GM19397 (cell line): ENCODE measurements around the gene ERICH3.

ENCODE experiments used
- ATAC-seq: cut with Tn5 transposase; IDR thresholded peaks from one replicate; pipeline ENCODE4 v1.9.1; 2021; ENCODE audit warnings: mild to moderate bottlenecking, moderate library complexity; ENCODE audit not compliant: unreplicated experiment

ERICH3 gene

DNA sequence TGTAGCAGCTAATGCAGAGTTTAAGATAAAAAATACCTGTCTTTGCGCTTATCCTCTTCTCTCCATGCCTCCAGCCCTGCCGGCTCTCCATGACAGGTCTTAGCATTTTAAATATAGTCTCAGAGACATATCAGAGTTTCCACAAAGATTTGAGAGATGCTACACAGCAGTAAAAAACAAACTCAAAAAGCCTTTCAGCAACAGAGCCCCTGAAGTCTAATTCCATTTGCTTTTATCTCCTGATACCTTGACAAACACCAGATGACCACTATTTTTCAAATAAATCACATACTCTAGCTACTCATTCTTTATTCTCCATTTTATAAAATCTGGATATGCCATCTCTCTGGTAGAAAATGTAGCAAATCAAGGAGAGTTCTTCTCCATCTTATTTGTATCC is 81.6 kb downstream of the ERICH3 start:
- no peak for ATAC-seq

DNA sequence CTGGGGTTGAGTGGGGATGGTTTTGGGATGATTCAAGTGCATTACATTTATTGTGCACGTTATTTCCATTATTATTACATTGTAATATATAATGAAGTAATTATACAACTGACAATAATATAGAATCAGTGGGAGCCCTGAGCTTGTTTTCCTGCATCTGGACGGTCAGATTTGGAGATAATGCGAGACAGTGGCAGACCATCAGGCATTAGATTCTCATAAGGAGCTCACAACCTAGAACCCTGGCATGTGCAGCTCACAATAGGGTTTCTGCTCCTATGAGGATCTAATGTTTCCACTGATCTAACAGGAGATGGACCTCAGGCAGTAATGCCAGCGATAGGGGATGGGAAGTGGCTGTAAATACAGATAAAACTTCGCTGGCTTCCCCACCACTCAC is 83.3 kb downstream of the ERICH3 start:
- no peak for ATAC-seq

DNA sequence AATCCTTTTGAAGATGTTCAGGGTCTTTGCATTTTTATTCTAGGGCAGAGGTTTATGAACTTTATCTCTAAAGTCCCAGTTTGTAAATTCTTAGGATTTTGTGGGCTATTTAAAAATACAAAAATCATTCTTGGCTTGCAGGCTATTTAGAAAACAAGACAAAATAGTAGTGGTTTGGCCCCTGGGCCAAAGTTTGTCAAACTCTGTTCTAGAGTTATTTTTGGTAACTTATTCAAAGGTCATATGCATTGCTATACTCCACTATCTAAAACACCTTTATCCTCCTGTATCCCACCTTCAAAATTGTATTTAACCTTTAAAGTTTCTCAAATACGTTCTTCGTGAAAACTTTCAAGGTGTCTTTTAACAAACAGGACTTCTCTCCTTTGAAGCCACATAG is 85.7 kb downstream of the ERICH3 start:
- no peak for ATAC-seq

DNA sequence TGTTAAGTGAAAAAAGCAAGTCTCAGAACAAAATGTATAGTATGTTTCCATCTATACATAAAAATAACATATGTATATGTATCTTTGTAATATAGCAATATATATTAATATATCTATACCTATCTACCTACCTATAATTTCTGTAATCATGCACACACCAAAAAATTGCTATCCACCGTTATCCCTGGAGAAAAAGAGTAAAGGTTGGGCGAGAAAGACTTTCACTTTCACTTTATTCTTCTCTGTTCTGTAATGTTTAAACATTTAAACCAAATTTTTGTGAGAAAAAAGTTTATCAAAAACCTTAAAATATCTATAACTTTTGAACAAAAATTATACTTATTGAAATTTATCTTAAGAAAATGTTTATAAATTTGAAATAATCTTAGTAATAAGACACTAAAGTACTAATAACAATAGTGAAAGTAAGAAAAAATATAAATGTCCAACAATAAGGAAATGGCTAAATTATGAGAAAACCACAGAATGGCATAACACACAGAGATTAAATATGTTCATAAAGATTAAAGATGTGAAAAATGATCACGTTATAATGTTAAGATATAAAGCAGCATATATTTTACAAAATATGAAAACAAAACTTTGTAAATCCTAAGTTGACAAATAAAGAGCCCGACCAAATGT is 87.2 kb downstream of the ERICH3 start:
- no peak for ATAC-seq

DNA sequence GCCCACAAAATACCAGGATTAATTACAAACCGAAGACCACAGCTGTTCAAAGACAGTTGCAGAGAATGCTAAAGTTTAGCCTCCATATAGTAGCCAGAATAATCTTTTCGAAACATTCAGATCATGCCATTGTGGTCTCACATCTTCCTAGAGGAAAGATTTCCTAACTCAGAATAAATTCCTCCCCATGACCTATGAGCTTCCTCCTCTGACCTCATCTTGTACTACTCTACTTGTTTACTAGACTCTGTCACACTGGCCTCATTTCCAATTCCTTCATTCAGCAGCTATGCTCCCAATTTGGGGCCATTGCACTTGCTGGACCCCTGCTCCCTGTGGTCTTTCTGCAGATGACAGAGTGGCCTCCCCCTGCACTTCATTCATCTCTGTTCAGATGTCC is 89.4 kb downstream of the ERICH3 start:
- ATAC-seq: no peak

DNA sequence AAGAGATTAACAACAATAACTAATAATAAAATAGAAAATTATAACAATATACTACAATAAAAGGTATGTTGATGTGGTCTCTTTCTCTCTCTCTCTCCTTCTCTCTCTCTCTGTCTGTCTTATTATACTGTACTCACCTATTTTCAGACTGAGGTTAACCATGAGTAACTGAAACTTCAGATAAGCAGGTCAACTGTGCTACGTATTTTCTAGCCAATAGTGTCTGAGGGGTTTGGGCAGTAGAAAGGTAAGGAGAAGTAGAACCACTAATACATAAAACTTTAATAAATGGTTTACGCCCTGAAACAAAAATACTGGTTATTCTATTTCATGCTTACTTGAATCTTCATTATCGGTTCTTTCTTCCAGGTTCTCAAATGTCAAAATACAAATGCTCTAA is 90.2 kb downstream of the ERICH3 start:
- no peak for ATAC-seq

DNA sequence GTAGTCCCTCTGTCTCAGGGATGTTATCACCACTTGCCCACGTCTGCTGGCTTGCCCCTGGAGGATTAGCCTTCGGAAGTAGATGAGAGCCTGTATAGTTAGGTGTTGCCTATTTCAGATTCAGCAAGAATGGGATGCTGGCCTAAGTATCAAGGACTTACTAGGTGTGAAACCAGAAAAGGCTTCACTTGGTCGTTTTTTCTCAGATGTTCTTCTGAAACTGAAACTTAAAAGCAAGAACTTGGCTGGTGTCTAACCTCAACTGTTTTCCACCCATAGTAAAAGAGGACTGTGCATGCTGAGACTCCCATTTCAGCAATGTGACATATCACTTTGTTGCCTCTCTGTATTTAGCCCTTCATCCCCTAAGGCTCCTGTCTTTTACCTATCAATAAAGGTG is 94.2 kb downstream of the ERICH3 start:
- peak; percentile 100 for ATAC-seq

DNA sequence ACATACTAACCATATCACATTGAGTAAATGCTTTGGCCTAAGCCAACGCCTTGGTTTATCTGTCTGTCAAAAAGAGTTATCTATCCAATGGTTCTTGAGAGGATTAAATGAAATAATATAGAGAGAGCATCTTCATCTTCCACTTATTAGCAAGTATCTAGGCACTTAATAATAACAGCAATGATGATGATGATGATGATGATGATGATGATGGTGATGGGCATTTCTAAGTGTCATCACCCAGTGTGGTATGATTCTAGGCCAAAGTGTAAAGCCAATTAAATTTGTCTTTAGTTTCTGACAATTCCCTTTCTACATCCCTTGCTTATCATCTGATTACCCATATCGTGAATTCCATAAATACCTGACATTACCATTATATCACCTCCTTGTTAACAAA is 95.5 kb downstream of the ERICH3 start:
- no peak for ATAC-seq

DNA sequence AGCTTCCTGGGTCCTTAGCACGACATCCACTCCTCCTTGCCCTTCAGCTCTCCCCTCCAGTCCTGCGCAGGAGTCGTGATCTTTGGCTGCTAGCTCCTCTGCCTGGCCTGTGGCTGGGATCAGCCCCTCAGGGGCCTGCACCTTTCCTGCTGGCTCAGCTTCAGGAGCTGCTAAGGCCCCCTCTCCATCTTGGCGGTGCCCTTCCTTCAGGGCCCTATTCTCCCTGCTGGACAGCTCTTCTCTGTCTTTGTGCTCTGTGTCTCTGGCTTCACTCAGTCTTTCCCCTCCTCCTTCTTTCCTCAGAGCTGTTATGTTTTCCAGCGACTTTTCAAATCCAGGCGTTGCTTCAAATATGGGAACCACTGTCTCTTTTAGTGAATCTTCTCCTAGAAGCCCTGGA is 101.7 kb downstream of the ERICH3 start:
- ATAC-seq: no peak

DNA sequence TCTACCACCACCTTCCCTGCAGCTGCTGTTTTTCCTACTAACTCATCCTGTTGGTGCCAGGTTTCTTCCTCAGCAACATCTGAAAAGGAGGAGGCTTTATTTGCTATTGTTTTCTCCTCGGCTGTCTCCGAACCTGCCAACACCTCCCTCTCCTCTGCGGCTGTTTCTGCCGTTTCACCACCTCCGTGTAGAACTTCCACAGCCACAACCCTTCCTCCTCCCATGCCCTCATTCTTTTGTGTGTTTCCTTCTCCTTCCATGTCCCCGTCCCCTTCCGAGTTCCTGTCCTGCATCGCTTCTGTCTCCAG is 102.1 kb downstream of the ERICH3 start:
- no peak for ATAC-seq

DNA sequence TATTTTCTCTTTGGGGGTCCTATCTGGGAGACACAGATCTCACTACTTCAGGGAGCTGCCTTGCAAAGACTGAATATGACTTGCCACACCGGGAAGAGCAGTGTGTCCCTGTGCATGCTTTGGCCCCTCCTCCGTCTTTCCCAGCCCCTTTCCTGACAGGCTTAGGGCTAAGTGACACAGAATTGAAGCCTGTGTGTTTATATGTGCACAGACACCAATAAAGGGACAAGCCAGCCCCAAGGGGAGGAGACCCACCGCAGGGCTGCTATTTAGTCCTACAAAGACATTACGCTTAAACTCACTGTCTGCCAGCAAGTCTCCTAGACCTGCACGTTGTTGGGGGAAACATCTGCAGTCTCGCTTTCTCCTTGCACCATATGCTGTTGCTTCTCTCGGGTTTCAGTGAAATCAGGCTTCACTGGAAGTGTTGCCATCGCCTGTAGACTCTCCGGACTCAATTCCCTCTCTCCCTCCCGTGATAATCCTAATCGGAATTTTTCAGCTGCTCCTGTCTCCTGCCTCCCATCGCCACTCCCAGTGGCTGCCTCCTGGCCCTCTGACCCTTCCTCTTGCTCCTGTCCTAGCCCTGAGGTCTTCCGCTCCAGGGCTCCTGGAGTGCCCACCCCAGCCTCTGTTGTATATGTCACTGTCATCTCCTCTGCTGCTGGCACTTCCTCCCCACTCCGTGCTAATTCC is 102.6 kb downstream of the ERICH3 start:
- ATAC-seq: no peak

DNA sequence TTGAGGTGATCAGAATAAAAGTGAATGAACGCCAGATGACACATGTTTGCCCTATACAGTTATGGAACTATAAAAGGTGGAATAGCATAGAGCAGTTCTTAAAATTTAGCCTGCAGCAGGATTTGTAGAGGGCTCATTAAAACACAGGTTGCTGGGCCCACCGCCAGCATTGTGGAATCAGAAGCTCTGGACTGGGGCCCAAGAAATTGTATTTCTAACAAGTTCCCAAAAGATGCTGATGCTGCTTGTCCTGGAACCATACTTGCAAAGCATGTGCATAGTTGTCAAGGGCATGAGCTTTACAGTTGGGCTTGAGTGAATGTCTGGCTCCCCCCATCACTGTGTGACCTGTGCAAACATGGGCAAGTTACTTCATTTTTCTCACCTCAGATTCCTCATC is 123.7 kb downstream of the ERICH3 start:
- ATAC-seq: no peak

DNA sequence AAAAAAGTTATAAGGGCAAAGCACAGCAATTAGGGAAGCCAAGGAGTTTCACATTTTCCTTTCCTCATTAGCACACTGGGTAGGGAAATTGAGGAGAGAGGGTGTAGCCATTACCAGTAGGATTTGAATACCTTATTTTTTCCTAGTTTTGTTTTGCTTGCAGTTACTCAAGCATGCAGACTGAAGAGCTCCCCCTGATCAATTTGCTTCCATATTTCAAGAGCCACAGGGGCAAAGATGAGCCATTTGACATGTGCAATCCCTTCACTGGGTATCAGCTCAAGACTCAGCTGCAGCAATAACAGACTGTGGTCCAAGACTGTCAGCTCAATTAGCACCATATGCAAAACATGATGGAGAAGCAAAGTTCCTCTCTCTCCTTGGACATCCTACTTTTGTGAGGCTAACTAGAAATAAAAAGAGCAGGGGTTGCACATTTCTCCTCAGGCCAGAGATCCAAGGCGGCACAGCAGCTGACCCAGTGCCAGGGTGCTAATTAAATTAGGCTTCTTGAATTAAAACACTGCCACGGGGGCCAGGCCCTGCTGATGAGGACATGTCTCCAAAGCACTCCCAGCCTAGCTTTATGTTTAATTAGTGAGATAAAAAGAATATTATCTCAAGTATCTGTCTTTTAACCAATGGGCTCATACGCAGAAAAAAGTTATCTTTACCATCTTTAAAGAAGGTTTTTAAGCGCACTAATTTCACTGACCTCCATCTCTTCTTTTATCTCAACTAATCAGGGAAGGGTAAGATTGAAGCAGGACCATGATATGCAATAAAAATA is 124.4 kb downstream of the ERICH3 start:
- no peak for ATAC-seq

DNA sequence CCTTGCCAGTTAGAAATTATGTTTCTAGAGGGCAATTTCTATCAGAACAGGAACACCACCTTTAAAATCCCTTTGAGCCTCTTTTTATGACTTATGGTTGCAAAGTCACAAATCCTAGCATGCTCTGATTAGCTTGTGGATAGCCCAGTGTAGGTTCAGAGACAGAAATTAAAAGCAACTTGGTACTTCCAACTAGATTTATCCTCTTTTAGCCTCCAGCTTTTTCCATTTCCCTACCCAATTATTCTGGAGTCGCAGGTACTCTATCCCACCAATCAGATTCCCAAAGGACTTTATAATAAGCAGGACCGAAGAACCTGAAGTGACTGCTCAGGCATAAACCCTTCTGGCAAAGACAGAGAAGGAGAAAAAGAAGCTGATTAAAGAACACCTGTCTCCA is 127.8 kb downstream of the ERICH3 start:
- no peak for ATAC-seq

DNA sequence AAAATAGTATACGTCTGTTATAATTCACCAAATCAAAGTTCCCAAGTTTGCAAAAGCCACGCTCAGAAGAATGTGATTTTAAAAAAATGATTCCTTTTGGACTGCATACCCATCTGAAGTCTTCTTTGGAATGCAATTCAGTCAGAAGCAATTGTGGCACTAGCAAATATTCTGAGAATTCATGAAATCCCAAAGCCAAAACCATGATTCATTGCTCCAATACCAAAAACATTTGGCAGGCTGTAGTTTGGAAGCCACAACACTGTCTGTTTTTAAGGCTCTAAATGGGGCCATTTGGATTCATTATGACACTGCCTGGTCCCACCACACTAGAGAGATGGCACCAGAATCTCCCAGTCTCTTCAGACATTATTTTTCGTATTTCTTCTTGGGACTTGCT is 139.4 kb downstream of the ERICH3 start:
- ATAC-seq: no peak

DNA sequence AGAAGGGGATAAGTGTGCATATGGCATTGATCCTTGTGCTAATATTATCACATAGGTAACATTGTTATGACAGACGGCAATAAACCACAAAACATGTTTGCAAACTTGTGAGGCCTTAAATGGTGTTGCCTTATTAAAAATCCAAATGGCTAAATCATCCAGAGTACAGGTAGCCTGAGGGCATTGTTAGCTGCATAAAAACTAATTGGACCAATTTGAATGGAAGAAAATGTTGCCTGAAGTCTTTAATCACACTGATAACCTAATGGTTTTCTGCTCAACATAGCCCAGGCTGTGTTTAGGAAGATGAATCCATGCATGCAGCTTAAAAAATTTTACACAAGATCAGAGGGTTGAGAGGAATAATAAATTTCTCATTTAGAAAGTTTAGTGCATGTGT is 141.8 kb downstream of the ERICH3 start:
- ATAC-seq: no peak

DNA sequence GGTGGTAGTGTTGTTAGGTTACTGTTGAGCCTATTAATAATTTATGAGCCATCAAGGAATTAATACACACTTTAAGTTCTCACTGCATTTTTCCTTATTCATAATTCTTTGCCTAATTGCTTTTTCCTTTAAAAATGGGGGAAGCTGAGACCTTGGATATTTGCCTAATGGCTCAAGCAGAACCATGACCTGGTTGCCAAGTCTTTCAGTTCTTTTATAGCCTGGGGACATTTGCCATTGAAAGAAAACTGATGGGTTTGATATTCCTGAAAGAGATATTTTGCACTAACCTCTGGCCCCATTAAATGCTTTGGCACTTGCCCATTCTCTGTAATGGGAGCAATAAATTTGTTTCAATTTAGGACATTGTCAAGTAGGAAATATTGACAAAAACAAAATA is 142.7 kb downstream of the ERICH3 start:
- ATAC-seq: no peak

DNA sequence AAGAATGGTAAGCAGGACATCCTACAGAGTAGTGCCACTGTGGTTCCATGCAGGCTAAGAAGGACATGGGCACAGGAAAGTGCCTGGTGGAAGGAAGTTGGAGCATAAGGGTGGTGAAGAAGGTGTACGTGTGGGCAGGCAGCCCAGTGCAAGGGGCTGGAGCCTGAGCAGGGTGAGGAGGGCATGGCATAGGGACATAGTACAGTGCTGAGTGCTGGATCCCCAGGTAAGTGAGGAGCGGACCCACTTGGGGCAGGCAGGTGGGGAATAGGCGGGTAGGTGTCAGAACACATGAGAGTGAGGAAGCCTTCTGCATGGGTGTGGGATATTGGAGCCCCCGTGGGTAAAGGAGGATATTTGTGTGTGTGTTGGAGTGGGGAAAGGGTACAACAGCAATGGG is 145.5 kb downstream of the ERICH3 start:
- no peak for ATAC-seq

DNA sequence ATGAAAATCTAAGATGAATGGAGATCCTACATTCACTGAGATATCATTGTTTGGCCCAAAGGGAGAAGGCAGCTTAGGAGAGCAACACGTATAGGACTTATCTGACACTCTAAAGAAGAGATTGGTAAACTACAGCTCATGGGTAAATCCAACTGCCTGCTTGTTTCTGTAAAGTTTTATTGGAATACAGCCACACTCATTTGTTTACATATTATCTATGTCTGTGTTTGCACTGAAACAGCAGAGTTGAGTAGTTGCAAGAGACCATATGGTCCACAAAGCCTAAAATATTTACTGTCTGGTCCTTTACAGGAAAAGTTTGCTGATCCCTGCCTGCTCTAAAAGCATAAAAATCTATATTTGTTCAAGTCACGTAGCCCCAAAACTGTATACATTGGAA is 146.9 kb downstream of the ERICH3 start:
- no peak for ATAC-seq

DNA sequence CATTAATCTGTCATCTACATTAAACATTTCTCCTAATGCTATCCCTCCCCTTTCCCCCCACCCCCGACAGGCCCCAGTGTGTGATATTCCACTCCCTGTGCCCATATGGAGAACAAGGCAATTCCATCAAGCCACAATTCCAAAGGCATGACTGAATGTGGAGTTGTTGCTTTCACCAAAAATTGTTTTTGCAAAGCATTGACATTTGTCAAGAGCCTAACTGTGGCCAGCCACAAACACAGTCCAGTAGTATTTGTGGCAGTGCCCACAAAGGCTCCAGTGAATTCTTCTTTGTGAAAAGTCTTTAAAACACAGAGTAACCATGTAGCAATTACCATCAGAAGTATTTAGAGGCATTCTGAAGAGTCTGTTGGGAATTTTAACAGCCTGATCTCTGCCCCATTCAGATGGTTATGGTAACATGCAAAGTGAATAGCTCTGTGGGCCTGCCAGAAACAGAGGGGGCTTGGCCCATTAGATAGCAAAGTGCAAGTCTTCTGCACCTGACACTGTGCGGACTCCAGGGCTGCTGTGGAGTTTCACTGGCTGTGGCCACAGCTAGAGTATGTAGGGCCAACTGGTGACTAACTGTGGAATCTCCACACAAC is 149.6 kb downstream of the ERICH3 start:
- no peak for ATAC-seq

DNA sequence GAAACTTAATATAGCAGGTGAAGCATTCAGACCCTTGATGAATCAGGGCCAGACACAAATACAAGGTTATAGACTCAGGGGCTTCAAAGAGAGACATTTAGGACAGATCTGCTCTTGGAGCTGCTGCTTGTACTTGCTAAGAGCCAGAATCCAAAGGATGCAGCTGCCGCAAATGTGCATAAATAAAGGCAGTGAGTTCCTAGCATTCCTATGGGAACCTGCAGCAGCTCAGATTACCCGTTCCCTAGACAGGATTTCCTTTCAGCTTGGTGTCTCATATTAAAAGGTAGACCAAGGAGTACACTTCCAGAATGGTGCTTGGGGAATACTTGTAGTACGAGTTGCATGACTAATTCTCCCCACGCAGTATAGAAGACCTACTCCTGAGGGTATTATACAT is 151.4 kb downstream of the ERICH3 start:
- no peak for ATAC-seq
